ENCODE results near the gene PLBD2.

PLBD2 gene

GRCh38 chr12:113369391-113369985, 11.1 kb downstream of the PLBD2 start:
- DNase-seq (ENCODE audit: low read depth): no peak

DNA sequence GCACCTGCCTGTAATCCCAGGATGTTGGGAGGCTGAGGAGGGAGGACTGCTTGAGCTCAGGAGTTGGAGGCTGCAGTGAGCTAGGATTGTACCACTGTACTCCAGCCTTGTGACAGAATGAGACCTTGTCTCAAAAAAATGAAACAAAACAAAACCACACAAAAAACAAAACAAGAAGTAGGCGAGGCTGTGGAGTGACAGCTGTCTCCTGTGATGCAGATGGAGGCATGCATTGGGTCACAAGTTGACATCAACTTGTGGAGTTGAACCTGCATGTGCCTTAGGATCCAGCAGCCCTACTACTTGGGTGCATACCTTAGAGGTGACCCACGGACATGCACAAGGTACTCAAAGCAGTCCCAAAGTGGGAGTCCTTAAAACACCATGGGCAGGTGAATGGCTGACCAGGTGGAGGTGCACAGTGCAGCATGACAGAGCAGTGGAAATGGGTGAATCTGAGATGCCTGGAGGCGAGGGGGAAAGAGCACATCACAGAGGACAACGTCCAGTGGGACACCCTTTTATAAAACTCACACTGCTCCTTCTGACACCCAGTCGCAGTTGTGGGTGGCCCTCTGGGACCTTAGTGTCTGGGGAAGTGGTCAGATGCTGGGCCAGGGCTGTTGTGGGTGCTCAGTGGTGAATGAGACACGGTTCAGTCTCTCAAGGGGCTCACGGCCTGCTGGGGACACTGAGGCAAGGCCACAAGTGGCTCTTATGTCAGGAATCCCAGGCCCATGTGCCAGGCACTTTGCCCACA, 12.7 kb downstream of the PLBD2 start:
- no peak for DNase-seq (ENCODE audit: low read depth)

DNA sequence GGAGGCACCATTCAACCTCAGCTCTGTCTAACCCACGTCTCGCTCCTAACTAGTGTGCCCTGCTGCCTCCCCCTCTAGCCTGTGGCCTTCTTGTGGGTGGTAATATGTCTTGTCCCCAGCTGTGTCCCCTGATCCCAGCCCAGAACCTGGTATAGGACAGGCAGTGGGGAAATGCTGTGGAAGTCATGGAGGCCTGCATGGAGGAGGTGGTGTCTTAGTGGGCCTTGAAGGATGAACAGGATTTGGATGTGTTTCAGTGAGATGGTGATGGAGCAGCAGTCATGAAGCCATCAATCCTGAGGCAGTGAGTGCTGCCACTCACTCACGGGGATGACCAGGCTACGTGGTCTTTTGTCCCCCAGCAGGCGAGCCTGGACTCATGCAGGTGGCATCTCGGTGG, 13.4 kb downstream of the PLBD2 start:
- no peak for DNase-seq (ENCODE audit: low read depth)

DNA sequence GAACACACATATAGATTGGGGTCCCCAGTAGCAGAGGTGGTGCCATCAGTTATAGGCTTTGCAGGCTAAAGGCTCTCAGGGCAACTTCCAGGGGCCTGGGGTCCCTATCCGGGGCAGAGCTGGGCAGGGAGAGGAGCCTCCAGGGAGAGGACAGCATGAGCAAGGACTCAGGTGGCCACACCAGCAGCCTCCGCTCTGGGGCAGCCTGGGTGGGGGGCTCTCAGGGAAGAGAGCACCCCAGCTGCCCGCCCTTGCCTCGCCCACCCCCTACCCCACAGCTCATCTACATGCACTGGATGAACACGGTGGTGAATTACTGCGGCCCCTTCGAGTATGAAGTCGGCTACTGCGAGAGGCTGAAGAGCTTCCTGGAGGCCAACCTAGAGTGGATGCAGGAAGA, 14.0 kb downstream of the PLBD2 start:
- DNase-seq (ENCODE audit: low read depth): no peak

- DNase-seq (ENCODE audit: low read depth): no peak
These were observed 15.1 kb downstream of the PLBD2 start for GRCh38 chr12:113373440-113373839.

- no peak for DNase-seq (ENCODE audit: low read depth)
These were observed 15.6 kb downstream of the PLBD2 start for GRCh38 chr12:113373969-113374368.

GRCh38 chr12:113374823-113375428, 16.5 kb downstream of the PLBD2 start:
- no peak for DNase-seq (ENCODE audit: low read depth)

GRCh38 chr12:113378291-113378690, 19.9 kb downstream of the PLBD2 start:
- DNase-seq (ENCODE audit: low read depth): no peak

GRCh38 chr12:113381220-113381619, 22.8 kb downstream of the PLBD2 start:
- DNase-seq (ENCODE audit: low read depth): no peak

- no peak for DNase-seq (ENCODE audit: low read depth)
These were observed 23.8 kb downstream of the PLBD2 start for GRCh38 chr12:113382206-113382605.

DNA sequence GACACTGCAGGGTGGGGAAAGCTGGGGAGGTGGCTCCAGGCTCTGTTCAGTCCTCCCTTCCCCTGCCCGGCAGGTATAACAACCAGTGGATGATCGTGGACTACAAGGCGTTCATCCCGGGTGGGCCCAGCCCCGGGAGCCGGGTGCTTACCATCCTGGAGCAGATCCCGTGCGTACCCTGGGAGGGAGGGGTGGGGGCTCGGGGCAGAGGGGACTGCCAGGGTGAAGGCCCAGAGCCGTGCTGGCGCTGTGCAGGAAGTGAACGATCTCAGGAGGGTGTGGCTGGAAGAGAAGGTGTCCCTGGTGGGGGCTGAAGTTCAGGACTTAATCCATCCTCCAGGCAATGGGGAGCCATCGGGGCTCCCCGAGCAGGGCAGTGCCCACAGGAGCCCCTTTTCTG, 26.4 kb downstream of the PLBD2 start:
- DNase-seq (ENCODE audit: low read depth): no peak

GRCh38 chr12:113385282-113385882, 27.0 kb downstream of the PLBD2 start:
- no peak for DNase-seq (ENCODE audit: low read depth)

DNA sequence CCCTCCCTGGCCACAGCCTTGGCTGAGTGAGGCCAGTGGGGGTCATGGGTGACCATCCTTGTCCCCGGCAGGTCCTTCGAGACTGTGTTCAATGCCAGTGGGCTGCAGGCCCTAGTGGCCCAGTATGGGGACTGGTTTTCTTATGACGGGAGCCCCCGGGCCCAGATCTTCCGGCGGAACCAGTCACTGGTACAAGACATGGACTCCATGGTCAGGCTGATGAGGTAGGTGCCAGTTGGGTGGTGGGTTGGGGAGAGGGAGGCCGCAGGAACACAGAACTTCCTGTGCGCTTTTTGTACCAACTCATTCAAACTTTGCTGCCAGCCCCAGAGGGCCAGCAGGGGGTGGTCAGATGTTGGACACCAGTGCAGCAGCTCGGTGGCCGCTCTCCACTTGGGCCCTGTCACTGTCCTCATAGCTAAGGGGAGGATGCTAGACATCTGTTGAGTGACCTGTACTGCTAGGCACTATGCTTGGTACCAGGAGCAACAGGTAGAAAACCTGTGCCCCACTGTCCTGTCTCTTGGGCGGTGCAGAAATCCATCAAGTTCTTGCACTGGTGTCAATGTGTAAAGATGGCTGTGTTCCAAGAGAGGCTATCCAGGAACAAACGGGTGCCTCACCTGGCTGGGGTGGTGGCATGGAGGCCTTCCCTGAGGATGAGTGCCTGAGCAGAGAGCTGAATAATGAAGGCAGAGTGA, 28.6 kb downstream of the PLBD2 start:
- DNase-seq (ENCODE audit: low read depth): no peak

GRCh38 chr12:113387631-113388030, 29.2 kb downstream of the PLBD2 start:
- no peak for DNase-seq (ENCODE audit: low read depth)

DNA sequence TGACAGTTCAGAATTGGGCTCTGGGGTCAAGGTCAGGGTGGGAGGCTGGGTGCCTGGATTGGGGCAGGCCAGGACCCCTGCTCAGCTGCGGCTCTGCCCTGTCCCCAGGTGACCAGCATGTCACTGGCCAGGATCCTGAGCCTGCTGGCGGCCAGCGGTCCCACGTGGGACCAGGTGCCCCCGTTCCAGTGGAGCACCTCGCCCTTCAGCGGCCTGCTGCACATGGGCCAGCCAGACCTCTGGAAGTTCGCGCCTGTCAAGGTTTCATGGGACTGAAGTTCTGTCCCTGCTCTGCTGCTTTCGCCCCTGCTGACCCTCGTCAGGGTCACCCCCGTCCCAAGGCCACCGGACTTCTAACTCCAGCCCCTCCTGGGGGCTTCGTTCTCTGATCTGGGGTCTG, 30.0 kb downstream of the PLBD2 start:
- DNase-seq (ENCODE audit: low read depth): no peak

GRCh38 chr12:113390064-113391043, 32.0 kb downstream of the PLBD2 start:
- DNase-seq (ENCODE audit: low read depth): no peak

- no peak for DNase-seq (ENCODE audit: low read depth)
These were observed 32.8 kb downstream of the PLBD2 start for GRCh38 chr12:113391145-113391544.

GRCh38 chr12:113391650-113392337, 33.4 kb downstream of the PLBD2 start:
- DNase-seq (ENCODE audit: low read depth): no peak

GRCh38 chr12:113392520-113392919, 34.1 kb downstream of the PLBD2 start:
- DNase-seq (ENCODE audit: low read depth): no peak

GRCh38 chr12:113392988-113393579, 34.7 kb downstream of the PLBD2 start:
- DNase-seq (ENCODE audit: low read depth): no peak

Measured in fibroblast of the conjunctiva (primary cell).